ENCODE measurements around the gene PDE6B. TPM values are rescaled to one million over a fixed set of nuclear protein-coding genes. Genes with fewer than 3 reads are reported as not detected.

PDE6B gene
- total RNA-seq, 1 experiment from 2014 or later: 10.8 TPM

- H4K8ac ChIP-seq (replicated peaks; ENCODE audit: insufficient read length, low read depth, low read length): no peak overlapping the region
- peaks cover 0 to 4% of the 10 kb centered on the region in 2 experiments; a peak in 1 of 4 replicates for H3K4me1 Mint-ChIP-seq
- no peak for DNase-seq
- no peak overlapping the region for H2BK5ac ChIP-seq (ENCODE audit: insufficient read length, low read length)
- H3K27ac Mint-ChIP-seq: no peak overlapping the region
- no peak overlapping the region for H3K14ac ChIP-seq (ENCODE audit: insufficient read depth, low read length)
- no peaks in the 10 kb centered on the region for H3K36me3 Mint-ChIP-seq (ENCODE audit: insufficient read depth in 1 of 3, low read depth in 3 of 3)
- H3T11ph ChIP-seq (ENCODE audit: low read length): no peak overlapping the region
- H4K5ac ChIP-seq (ENCODE audit: insufficient read length, low read depth, low read length): no peak overlapping the region
- H3K27ac ChIP-seq (ENCODE audit: insufficient read length, low read depth, low read length): no peak overlapping the region
- H4K20me1 ChIP-seq (ENCODE audit: control insufficient read depth, insufficient read depth, insufficient read length): no peaks in the 10 kb centered on the region
- H2AK5ac ChIP-seq (ENCODE audit: insufficient read length, low read length): no peak overlapping the region
- H3K23ac ChIP-seq (ENCODE audit: insufficient read length, low read depth, low read length): no peak overlapping the region
- H3K79me2 ChIP-seq (ENCODE audit: insufficient read depth, low read length): no peaks in the 10 kb centered on the region; the same call in 1 of the 2 replicates
- H3K4me2 ChIP-seq (ENCODE audit: insufficient read depth, insufficient read length, low read length): no peak overlapping the region
- H3K56ac ChIP-seq (ENCODE audit: insufficient read length, low read depth, low read length): no peak overlapping the region
- no peak overlapping the region for H2BK20ac ChIP-seq (ENCODE audit: low read depth, low read length, poor library complexity, severe bottlenecking)
- TF ChIP-seq CTCF (conservative IDR thresholded peaks at IDR 0.05): no peak
- no CpG with 5 or more reads among the region's 9 CpGs for WGBS (ENCODE audit: extremely low coverage, insufficient read length, low lambda C conversion rate)
- H3K4me1 ChIP-seq (ENCODE audit: insufficient read depth, low read length): no peaks in the 10 kb centered on the region
- H4K91ac ChIP-seq (ENCODE audit: insufficient read length, low read depth, low read length): no peak overlapping the region
- no peaks in the 10 kb centered on the region; the same call in 1 of the 2 replicates for H3K27me3 ChIP-seq (ENCODE audit: insufficient read depth, low read length)
- no peak overlapping the region for H2AFZ ChIP-seq (ENCODE audit: low read length)
- H3K27me3 Mint-ChIP-seq (ENCODE audit: low read depth): peaks cover 62% of the 10 kb centered on the region
- no peak overlapping the region for H2BK120ac ChIP-seq (ENCODE audit: low read depth, low read length, poor library complexity, severe bottlenecking)
- no peaks in the 10 kb centered on the region for H3K79me1 ChIP-seq (ENCODE audit: insufficient read depth, low read depth, low read length, poor library complexity, severe bottlenecking)
- H3K4ac ChIP-seq (ENCODE audit: low read depth, low read length): no peak overlapping the region
- no peak overlapping the region for H2BK15ac ChIP-seq (ENCODE audit: low read depth, low read length)
- peaks cover 5% of the 10 kb centered on the region in 2 experiments; a peak in 3 of 5 replicates for H3K9me3 Mint-ChIP-seq
- no peak overlapping the region for H2BK12ac ChIP-seq (ENCODE audit: insufficient read length, low read depth, low read length)
- no peak overlapping the region for H3K4me3 Mint-ChIP-seq
- H3K18ac ChIP-seq (ENCODE audit: insufficient read length, low read depth, low read length): no peak overlapping the region
- H3K9ac ChIP-seq (ENCODE audit: extremely low read depth, insufficient read length, low read length): no peak overlapping the region
- no peaks in the 10 kb centered on the region for H3K23me2 ChIP-seq (ENCODE audit: insufficient read length, low read depth, low read length, poor library complexity, severe bottlenecking)
- H3K9me3 ChIP-seq (ENCODE audit: control insufficient read depth, low read depth, low read length): no peaks in the 10 kb centered on the region
Measured at GRCh38 chr4:613126-613525, 12.2 kb upstream of the PDE6B start.

All from H9 (cell line).